AG10803 (cell line): ENCODE data around the gene EAF1.
"Not testable (repeated sequence)": the region's sequence is repeated elsewhere in the genome, so short reads cannot be mapped to it uniquely, and the experiment has no call there.

ENCODE experiments used
- DNase-seq: peaks from one replicate; pipeline ENCODE4 v3.0.0; 2010; ENCODE audit warnings: low read depth
- H3K4me3 ChIP-seq: 2 replicates; pipeline ENCODE4 v1.5.1; 2011; ENCODE audit warnings: mild to moderate bottlenecking, low read length, control low read depth
- CTCF ChIP-seq: conservative IDR thresholded peaks from 2 replicates; pipeline ENCODE4 v1.5.1; 2011; ENCODE audit warnings: mild to moderate bottlenecking, low read length, control low read depth, inconsistent platforms

EAF1 gene

GRCh38 chr3:15385901-15386653 lies 41.3 kb upstream of the EAF1 start:
- TF ChIP-seq CTCF, result no peak
- no peak overlapping the region for H3K4me3 ChIP-seq
- DNase-seq, result no peak

- DNase-seq, H3K4me3 ChIP-seq: not testable (repeated sequence)
Observed at GRCh38 chr3:15386654-15386955, 40.8 kb upstream of the EAF1 start.

GRCh38 chr3:15387171-15387581 lies 40.2 kb upstream of the EAF1 start:
- DNase-seq, result peak; percentile 11
- no peak for TF ChIP-seq CTCF
- no peak overlapping the region for H3K4me3 ChIP-seq

GRCh38 chr3:15387735-15388134 lies 39.7 kb upstream of the EAF1 start:
- no peak overlapping the region for H3K4me3 ChIP-seq
- DNase-seq, result no peak
- no peak for TF ChIP-seq CTCF

GRCh38 chr3:15388335-15388734 lies 39.1 kb upstream of the EAF1 start:
- DNase-seq, H3K4me3 ChIP-seq: not testable (repeated sequence)

GRCh38 chr3:15390460-15390859 lies 36.9 kb upstream of the EAF1 start:
- DNase-seq, result no peak
- no peak for TF ChIP-seq CTCF
- no peak overlapping the region for H3K4me3 ChIP-seq

- no peak overlapping the region for H3K4me3 ChIP-seq
- DNase-seq, result no peak
- no peak for TF ChIP-seq CTCF
Observed at GRCh38 chr3:15391007-15391406, 36.4 kb upstream of the EAF1 start.

GRCh38 chr3:15393252-15393651 lies 34.1 kb upstream of the EAF1 start:
- H3K4me3 ChIP-seq, DNase-seq: not testable (repeated sequence)

- not testable (repeated sequence) for DNase-seq, H3K4me3 ChIP-seq
Observed at GRCh38 chr3:15398731-15399133, 28.7 kb upstream of the EAF1 start.
